ENCODE measurements around the gene LPO. TPM values are rescaled to one million over a fixed set of nuclear protein-coding genes. Genes with fewer than 3 reads are reported as not detected.

LPO gene
- total RNA-seq, 6 experiments from 2014 or later = not detected

DNA sequence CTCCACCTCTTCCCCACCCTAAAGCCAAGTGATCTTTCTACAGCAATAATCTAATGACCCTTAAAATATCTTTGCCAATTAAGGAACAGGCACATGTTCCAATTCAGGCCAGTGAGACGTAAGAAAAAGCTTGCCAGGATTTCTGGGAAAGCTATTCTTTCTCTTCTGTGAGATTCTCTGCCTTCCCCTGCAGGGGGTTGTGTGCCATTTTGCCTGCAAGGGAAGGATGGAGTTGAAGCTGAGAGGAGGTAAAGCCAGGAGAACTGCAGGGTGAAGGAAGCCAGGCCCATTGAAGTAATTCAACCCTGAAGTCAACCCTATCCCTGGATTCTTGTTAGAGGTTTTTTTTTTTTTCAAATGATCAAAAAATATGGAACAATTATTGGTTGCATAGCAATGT, 9.0 kb upstream of the LPO start:
- Mint-ChIP-seq H3K36me3 (ENCODE audit: low read depth) (no peaks in the 10 kb centered on the region), H3K9me3 (no peaks in the 10 kb centered on the region), H3K27me3 (ENCODE audit: insufficient read depth) (0 out of 2 replicates have a peak, but pooled peaks cover 1% of the 10 kb centered on the region), H3K27ac (no peak overlapping the region), H3K4me3 (no peak overlapping the region), H3K4me1 (ENCODE audit: low read depth) (peaks cover 32% of the 10 kb centered on the region)
- DNase-seq = no peak
- TF ChIP-seq, protein P1, sequence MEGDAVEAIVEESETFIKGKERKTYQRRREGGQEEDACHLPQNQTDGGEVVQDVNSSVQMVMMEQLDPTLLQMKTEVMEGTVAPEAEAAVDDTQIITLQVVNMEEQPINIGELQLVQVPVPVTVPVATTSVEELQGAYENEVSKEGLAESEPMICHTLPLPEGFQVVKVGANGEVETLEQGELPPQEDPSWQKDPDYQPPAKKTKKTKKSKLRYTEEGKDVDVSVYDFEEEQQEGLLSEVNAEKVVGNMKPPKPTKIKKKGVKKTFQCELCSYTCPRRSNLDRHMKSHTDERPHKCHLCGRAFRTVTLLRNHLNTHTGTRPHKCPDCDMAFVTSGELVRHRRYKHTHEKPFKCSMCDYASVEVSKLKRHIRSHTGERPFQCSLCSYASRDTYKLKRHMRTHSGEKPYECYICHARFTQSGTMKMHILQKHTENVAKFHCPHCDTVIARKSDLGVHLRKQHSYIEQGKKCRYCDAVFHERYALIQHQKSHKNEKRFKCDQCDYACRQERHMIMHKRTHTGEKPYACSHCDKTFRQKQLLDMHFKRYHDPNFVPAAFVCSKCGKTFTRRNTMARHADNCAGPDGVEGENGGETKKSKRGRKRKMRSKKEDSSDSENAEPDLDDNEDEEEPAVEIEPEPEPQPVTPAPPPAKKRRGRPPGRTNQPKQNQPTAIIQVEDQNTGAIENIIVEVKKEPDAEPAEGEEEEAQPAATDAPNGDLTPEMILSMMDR (IDR thresholded peaks at IDR 0.05) = no peak

DNA sequence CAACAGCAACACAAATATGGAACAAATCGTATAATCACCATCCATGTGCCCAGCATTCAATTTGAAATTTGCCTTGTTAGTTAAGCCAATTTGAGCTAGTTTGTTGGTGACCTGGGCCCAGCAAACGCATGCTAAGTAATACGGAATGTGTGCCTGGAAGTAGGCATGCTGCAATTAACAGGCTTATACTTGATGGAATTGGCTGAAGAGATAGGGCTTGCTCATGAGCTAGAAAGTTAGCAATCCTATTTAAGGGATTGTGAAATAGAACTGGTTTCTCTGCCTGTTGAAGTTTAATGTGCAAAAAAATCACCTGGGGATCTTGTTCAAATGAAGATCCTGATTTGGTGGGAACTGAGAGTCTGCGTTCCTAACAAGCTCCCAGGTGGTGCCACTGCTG, 8.5 kb upstream of the LPO start:
- Mint-ChIP-seq H3K9me3 (no peaks in the 10 kb centered on the region), H3K27me3 (ENCODE audit: insufficient read depth) (peaks cover 2% of the 10 kb centered on the region; the same call in 1 of the 2 replicates), H3K27ac (no peak overlapping the region), H3K4me1 (ENCODE audit: low read depth) (peaks cover 27% of the 10 kb centered on the region), H3K36me3 (ENCODE audit: low read depth) (no peaks in the 10 kb centered on the region), H3K4me3 (no peak overlapping the region)
- DNase-seq = no peak
- TF ChIP-seq, protein P1 (IDR thresholded peaks at IDR 0.05) = no peak

DNA sequence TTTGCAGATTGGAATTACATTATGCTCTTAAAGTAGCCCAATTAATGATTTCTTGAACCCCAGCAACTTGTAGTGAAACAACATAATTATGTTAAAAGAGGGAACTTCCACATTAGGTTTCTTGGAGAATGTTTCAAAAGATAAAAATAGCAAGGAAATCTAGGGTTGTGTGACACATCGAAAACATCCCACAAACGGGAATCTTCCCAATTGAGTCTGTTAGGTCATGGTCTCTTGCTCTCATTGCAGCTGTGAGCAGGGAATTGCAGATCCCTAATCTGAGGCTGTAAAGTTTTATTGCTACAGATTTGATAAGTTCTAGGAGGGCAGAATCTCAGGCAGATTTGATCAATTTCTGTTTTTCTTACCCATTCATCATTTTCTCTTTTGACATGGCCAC, 6.7 kb upstream of the LPO start:
- Mint-ChIP-seq H3K27ac (peak overlapping the region; percentile 87), H3K4me1 (ENCODE audit: low read depth) (peaks cover 27% of the 10 kb centered on the region), H3K9me3 (no peaks in the 10 kb centered on the region), H3K27me3 (ENCODE audit: insufficient read depth) (peaks cover 11% of the 10 kb centered on the region), H3K36me3 (ENCODE audit: low read depth) (no peaks in the 10 kb centered on the region), H3K4me3 (peak overlapping the region; percentile 44)
- peak; percentile 32 for DNase-seq
- TF ChIP-seq, protein P1 (IDR thresholded peaks at IDR 0.05) = no peak

DNA sequence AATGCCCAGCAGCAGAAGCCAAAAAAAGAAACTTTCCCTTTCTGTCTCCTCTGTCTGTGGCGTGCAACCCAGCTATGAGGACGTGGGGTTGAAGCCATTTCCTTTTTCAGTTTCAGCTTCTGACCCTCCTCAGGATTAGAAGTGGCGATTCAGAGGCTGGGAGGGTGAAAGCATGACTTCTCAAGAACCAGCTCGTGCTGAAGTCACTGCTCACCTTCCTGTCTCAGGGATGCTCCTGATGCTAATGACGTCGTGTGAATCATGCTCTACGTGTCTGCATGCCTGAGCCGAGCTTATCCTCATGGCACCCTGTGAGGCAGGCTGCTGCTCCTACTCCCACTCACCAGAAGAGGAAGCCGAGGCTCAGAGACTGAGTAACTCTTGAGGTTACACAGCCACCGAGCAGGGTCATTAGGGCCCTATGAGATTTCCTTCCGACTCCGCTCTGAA, 5.7 kb upstream of the LPO start:
- H3K4me3 Mint-ChIP-seq = peak overlapping the region; percentile 69
- H3K9me3 Mint-ChIP-seq = no peaks in the 10 kb centered on the region
- peaks cover 14% of the 10 kb centered on the region for H3K27me3 Mint-ChIP-seq (ENCODE audit: insufficient read depth)
- TF ChIP-seq, protein P1 (IDR thresholded peaks at IDR 0.05) = no peak
- H3K4me1 Mint-ChIP-seq (ENCODE audit: low read depth) = peaks cover 27% of the 10 kb centered on the region
- H3K27ac Mint-ChIP-seq = peak overlapping the region; percentile 87
- DNase-seq = peak; percentile 87
- no peaks in the 10 kb centered on the region for H3K36me3 Mint-ChIP-seq (ENCODE audit: low read depth)

DNA sequence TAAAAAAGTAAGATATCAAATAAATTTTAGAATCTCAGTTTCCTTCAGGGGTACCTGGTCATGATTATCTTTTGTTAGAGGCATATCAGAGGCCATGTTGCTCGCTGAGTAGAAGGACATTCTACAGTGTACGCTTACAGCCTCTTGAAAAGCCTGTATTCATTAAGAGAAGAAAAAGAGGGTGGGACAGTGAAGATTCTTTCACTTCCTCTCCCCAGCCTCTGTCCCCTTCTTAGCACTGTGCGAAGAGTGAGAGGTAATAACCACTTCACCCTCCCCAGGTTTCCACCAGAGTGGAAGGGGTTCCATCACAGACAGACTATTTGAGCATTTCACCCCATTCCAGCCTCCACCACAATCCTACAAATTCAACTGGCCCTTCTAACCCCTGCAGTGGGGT, 4.8 kb upstream of the LPO start:
- TF ChIP-seq, protein P1 (IDR thresholded peaks at IDR 0.05) = no peak
- H3K4me1 Mint-ChIP-seq (ENCODE audit: low read depth) = peaks cover 27% of the 10 kb centered on the region
- H3K27me3 Mint-ChIP-seq (ENCODE audit: insufficient read depth) = peaks cover 20% of the 10 kb centered on the region
- H3K4me3 Mint-ChIP-seq = no peak overlapping the region
- H3K27ac Mint-ChIP-seq = no peak overlapping the region
- no peaks in the 10 kb centered on the region for H3K9me3 Mint-ChIP-seq
- no peaks in the 10 kb centered on the region for H3K36me3 Mint-ChIP-seq (ENCODE audit: low read depth)
- no peak for DNase-seq

DNA sequence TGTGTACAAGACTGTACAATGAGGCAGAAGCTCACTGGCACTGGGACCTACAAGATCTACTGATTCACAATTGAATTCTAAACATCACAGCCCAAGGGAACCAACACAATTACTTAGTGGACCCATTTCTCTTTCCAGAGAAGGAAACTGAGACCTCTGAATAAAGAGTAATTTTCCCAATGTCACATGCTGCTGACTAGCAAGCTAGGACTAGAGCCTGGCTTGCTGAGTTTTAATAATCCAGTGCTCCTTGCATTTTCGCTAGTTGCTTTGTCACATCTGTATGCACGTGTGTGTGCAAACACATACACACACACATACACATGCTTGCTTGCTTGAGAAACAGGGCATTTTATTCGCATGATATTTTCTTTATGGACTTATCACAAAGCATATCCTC, 3.9 kb upstream of the LPO start:
- DNase-seq = no peak
- H3K4me3 Mint-ChIP-seq = no peak overlapping the region
- H3K9me3 Mint-ChIP-seq = no peaks in the 10 kb centered on the region
- H3K27me3 Mint-ChIP-seq (ENCODE audit: insufficient read depth) = peaks cover 23% of the 10 kb centered on the region
- no peak overlapping the region for H3K27ac Mint-ChIP-seq
- TF ChIP-seq, protein P1 (IDR thresholded peaks at IDR 0.05) = no peak
- no peaks in the 10 kb centered on the region for H3K36me3 Mint-ChIP-seq (ENCODE audit: low read depth)
- H3K4me1 Mint-ChIP-seq (ENCODE audit: low read depth) = peaks cover 27% of the 10 kb centered on the region
